Effector memory CD8-positive, alpha-beta T cell (primary cell): Measurements from ENCODE around the gene ZNF800.
"Not testable (repeated sequence)": the region's sequence is repeated elsewhere in the genome, so short reads cannot be mapped to it uniquely, and the experiment has no call there.

Experiments used
- ATAC-seq: fragments of 150-1000 bp; cut with Tn5 transposase; replicated peaks from 2 replicates; pipeline ENCODE4 v1.10.0; 2021; ENCODE audit warnings: mild to moderate bottlenecking, moderate library complexity
- DNase-seq, 3 experiments: peaks; one replicate each; pipeline ENCODE4 v3.0.0; 2021
- H3K27ac Mint-ChIP-seq, 2 donors: one replicate each; pipeline ENCODE4 v1.8.0; 2022; ENCODE audit warnings: mild to moderate bottlenecking in 2 of 2, mixed read lengths in 2 of 2, moderate library complexity in 2 of 2
- H3K27me3 Mint-ChIP-seq, 2 donors: one replicate each; pipeline ENCODE4 v1.8.0; 2022; ENCODE audit warnings: mixed read lengths in 2 of 2
- H3K36me3 Mint-ChIP-seq: one replicate; pipeline ENCODE4 v1.8.0; 2022; ENCODE audit warnings: mild to moderate bottlenecking, moderate library complexity, mixed read lengths; ENCODE audit not compliant: insufficient read depth
- H3K4me1 Mint-ChIP-seq, 2 donors: one replicate each; pipeline ENCODE4 v1.8.0; 2022; ENCODE audit warnings: low read depth in 2 of 2, mixed read lengths in 2 of 2
- H3K4me3 Mint-ChIP-seq, 2 donors: one replicate each; pipeline ENCODE4 v1.8.0; 2022; ENCODE audit warnings: mild to moderate bottlenecking in 2 of 2, mixed read lengths in 2 of 2, moderate library complexity in 2 of 2
- H3K9me3 Mint-ChIP-seq, 2 donors: one replicate each; pipeline ENCODE4 v1.8.0; 2022; ENCODE audit warnings: mixed read lengths in 2 of 2
- total RNA-seq, 9 experiments: gene quantifications; one replicate each; lab custom pipeline; 2026; lab: John Stamatoyannopoulos, UW

Gene ZNF800, protein sequence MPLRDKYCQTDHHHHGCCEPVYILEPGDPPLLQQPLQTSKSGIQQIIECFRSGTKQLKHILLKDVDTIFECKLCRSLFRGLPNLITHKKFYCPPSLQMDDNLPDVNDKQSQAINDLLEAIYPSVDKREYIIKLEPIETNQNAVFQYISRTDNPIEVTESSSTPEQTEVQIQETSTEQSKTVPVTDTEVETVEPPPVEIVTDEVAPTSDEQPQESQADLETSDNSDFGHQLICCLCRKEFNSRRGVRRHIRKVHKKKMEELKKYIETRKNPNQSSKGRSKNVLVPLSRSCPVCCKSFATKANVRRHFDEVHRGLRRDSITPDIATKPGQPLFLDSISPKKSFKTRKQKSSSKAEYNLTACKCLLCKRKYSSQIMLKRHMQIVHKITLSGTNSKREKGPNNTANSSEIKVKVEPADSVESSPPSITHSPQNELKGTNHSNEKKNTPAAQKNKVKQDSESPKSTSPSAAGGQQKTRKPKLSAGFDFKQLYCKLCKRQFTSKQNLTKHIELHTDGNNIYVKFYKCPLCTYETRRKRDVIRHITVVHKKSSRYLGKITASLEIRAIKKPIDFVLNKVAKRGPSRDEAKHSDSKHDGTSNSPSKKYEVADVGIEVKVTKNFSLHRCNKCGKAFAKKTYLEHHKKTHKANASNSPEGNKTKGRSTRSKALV
- 77.0 to 123 (median 98.6) reads per million in 9 experiments for total RNA-seq

DNA sequence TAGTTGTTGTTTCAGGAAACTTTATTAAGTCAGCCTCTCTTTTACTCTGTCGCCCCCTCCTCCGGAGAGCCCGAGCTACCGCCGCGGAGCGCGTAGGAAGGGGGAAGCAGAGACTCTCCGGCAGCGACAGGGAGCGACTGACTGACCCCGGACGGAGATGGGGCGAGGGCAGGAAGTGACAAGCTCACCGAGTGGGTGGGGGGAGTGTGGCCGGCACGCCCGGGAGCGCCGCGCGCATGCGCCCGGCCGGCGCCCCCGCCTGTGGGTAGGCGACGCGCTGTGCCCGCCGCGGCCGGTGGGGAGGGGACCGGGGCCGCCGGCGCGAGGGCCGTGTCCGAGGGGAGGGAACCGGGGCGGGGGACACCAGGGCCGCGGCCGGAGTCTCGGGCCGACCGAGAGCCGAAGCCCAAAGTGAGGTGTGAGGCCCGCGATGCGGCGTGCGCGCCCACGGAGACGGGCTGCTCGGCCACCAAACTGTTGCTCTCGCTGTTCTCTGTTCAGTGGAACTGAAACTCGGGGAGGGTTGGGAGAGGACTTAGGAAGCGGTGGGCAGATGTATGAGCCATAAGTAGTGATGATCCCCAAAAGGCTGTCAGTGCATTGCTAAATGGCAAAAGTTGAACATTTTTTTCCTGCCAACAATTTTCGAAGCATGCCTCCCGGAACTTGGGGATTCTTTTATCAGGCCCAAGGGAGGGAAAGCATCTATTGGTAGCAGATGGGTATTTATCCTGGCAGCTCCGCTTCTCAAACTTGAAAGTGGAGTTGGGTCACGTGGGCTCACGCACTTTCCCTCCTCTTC is at the start of gene ZNF800:
TSS of gene ZNF800 (minus strand) at position 143 of the 802 bp plus-strand sequence. CDS start 1,151 bp downstream, outside the sequence.
- Mint-ChIP-seq H3K4me1 (peaks cover 26 to 39% of the 10 kb centered on the region in 2 donors), H3K27me3 (no peaks in the 10 kb centered on the region), H3K36me3 (peaks cover 55% of the 10 kb centered on the region), H3K4me3 (peak within 1 kb of the TSS; percentile 96 to 98), H3K9me3 (no peaks in the 10 kb centered on the region), H3K27ac (peak within 1 kb of the TSS; percentile 96 to 100)
- DNase-seq: peak; percentile 78 to 80 (median 79)
- peak; percentile 78 for ATAC-seq

DNA sequence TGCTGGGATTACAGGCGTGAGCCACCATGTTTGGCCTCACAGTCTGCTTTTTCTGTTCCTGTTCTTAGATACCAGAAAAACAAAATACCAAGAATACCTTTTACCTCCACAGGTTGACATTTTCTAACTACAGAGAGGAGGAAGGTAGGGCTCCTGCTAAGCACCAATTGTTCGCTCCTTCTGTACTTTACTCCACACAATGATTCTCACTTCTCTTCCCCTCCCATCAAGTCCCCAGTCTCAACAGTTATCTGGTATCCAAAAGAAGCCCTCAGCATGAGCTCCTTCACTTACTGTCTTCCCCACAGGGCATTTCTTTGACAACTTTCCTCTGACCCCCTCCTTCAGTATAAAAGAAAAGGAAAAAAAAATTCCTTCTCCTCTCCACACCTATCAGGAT is 47.7 kb upstream of the ZNF800 start:
- DNase-seq (no peak), ATAC-seq (no peak)
- Mint-ChIP-seq H3K27ac (no peak overlapping the region), H3K4me1 (no peaks in the 10 kb centered on the region), H3K36me3 (no peaks in the 10 kb centered on the region), H3K4me3 (no peak overlapping the region), H3K27me3 (peaks cover 20 to 25% of the 10 kb centered on the region in 2 donors), H3K9me3 (no peaks in the 10 kb centered on the region)

DNA sequence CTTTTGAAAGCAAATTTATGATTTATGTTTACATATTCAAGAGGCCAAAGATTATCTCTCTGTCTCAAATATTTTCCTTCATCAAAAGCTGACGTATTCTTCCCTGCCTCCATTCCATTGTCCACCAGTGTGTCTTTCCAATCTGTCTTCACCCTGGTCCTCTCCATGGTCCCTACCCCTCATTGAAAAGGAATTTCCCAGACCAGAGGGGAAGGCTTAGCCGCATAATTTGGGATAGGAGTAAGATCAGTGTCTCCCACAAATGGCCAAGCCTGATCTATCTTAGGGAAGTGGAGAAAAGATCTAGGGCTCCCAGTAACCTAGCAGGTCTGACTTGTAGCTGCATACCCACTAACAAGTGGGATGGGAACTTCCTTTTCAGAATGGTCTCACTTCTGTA is 46.3 kb upstream of the ZNF800 start:
- Mint-ChIP-seq H3K27ac (no peak overlapping the region), H3K27me3 (peaks cover 20 to 21% of the 10 kb centered on the region in 2 donors), H3K4me3 (no peak overlapping the region), H3K36me3 (peaks cover 2% of the 10 kb centered on the region), H3K9me3 (no peaks in the 10 kb centered on the region), H3K4me1 (no peaks in the 10 kb centered on the region)
- DNase-seq: no peak
- ATAC-seq: no peak

DNA sequence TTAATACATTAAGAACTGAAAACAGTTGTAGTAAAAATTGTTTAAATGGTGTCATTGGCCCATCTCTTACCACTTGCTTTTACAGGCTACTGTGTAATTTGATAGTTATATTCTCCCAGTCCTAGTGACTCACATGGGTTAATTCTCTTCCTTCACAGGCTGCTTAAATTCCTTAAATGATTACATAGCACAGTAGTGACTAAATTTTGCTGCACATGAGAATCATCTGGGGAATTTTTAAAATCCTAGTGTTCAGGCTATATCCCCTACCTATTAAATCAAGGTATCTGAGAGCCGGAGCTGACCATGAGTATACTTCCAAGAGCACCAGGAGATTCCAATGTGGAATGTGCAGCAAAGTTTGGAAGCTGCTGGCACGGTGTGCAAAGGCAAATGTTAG is 45.3 kb upstream of the ZNF800 start:
- Mint-ChIP-seq H3K36me3 (peaks cover 2% of the 10 kb centered on the region), H3K9me3 (no peaks in the 10 kb centered on the region)

DNA sequence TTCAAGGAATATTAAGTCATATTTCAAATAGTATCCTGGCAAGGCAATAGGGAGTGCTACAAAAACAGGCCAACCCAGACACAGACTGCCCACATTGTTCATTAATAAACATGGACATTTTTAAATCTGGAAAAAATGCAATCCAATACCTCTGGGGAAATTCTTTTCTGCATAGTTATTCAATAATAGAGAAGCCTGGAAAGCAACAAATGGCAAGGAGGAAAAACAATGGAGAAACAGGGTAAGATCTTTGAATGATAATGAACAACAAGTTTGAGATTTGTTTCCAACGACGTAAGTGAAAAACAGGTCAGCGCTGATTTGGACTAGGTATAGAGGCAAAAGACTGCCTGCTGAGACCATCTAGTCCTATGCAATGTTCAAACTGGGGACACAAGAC is 44.7 kb upstream of the ZNF800 start:
- no peaks in the 10 kb centered on the region for H3K4me1 Mint-ChIP-seq
- no peak overlapping the region for H3K27ac Mint-ChIP-seq
- H3K27me3 Mint-ChIP-seq: peaks cover 12 to 20% of the 10 kb centered on the region in 2 donors
- H3K36me3 Mint-ChIP-seq: peaks cover 2% of the 10 kb centered on the region
- DNase-seq: no peak
- no peak for ATAC-seq
- H3K9me3 Mint-ChIP-seq: no peaks in the 10 kb centered on the region
- H3K4me3 Mint-ChIP-seq: no peak overlapping the region

More for the DNA sequence above, 45.3 kb upstream of the ZNF800 start:
- Mint-ChIP-seq H3K27me3 (peaks cover 18 to 20% of the 10 kb centered on the region in 2 donors), H3K27ac (no peak overlapping the region), H3K4me1 (no peaks in the 10 kb centered on the region), H3K4me3 (no peak overlapping the region)
- no peak for ATAC-seq
- no peak for DNase-seq

DNA sequence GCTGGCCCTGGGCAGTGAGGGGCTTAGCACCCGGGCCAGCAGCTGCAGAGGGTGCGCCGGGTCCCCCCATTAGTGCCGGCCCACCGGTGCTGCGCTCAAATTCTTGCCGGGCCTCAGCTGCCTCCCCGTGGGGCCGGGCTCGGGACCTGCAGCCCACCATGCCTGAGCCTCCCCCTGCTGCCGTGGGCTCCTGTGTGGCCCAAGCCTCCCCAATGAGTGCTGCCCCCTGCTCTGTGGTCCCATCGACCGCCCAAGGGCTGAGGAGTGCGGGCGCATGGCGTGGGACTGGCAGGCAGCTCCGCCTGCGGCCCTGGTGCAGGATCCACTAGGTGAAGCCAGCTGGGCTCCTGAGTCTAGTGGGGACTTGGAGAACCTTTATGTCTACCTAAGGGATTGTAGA is 36.8 kb upstream of the ZNF800 start:
- H3K9me3 Mint-ChIP-seq, H3K4me1 Mint-ChIP-seq, H3K36me3 Mint-ChIP-seq, H3K27ac Mint-ChIP-seq, H3K4me3 Mint-ChIP-seq, DNase-seq, ATAC-seq: not testable (repeated sequence)
- H3K27me3 Mint-ChIP-seq: peaks cover 8 to 38% of the 10 kb centered on the region in 2 donors

DNA sequence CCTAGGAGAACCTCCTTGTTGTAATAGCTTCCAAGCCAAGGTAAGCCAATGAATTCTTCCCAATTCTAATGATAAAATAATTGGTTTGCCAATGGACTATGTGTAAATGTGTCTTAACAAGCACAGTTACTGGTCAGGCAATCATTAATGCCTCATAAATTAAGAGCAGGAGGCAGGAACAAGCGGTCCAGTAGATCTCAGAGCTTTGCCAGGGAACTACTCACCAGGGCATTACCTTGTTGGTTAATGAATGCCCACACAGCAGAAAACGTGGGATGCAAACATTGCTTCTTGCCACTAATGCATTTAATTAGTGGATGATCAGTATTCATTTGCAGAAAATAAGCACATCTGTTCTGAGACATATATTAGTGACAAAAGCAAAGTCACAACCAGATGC is 26.7 kb upstream of the ZNF800 start:
- H3K4me1 Mint-ChIP-seq: peaks cover 6 to 10% of the 10 kb centered on the region in 2 donors
- H3K27me3 Mint-ChIP-seq: peaks cover 0 to 4% of the 10 kb centered on the region in 2 donors
- no peak overlapping the region for H3K27ac Mint-ChIP-seq
- no peak overlapping the region for H3K4me3 Mint-ChIP-seq
- DNase-seq: no peak
- peaks cover 4 to 12% of the 10 kb centered on the region in 2 donors for H3K9me3 Mint-ChIP-seq
- ATAC-seq: no peak
- H3K36me3 Mint-ChIP-seq: no peaks in the 10 kb centered on the region

DNA sequence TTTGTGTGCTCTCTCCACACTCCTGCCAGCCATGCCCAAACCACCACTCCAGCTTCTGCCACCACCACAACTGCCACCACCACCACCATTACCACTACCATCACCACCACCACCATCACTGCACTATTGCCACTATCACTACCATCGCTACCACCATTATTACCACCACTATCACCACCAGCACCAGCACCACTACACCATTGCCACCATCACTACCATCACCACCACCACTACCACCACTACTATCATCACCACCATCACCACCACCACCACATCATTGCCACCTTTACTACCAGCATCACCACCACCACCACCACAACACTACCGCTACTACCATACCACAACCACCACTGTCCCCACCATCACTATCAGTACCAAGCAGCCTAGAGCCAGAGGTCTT is 26.0 kb upstream of the ZNF800 start:
- H3K4me3 Mint-ChIP-seq: no peak overlapping the region
- peaks cover 13 to 17% of the 10 kb centered on the region in 2 donors for H3K4me1 Mint-ChIP-seq
- H3K36me3 Mint-ChIP-seq: peaks cover 2% of the 10 kb centered on the region
- DNase-seq: no peak
- no peak for ATAC-seq
- peaks cover 4 to 17% of the 10 kb centered on the region in 2 donors for H3K9me3 Mint-ChIP-seq
- H3K27ac Mint-ChIP-seq: peak overlapping the region; percentile 5 to 11
- H3K27me3 Mint-ChIP-seq: no peaks in the 10 kb centered on the region

DNA sequence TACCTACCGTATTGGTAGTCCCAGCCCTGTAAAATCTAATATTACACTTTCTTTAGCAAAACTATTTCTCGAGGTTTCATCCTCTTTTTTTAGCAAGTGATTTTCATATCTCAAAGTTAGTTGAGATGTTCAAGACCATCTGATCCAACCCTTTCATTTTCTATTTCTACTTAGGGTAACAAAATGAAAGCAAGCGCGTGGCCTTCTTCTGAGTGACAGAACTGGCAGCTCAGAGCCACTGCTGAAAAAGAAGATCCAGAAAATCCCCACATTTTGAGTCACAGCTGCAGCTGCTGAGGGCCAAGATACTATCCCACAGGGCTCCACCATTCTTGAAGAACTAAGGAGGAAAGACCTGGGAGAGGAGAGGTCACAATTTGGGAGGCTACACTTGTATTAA is 24.8 kb upstream of the ZNF800 start:
- Mint-ChIP-seq H3K36me3 (peaks cover 2% of the 10 kb centered on the region), H3K27ac (no peak overlapping the region), H3K4me3 (peak overlapping the region in 1 of 2 donors; percentile 13), H3K27me3 (no peaks in the 10 kb centered on the region), H3K9me3 (peaks cover 4 to 17% of the 10 kb centered on the region in 2 donors), H3K4me1 (peaks cover 15 to 19% of the 10 kb centered on the region in 2 donors)
- ATAC-seq (no peak), DNase-seq (no peak)

DNA sequence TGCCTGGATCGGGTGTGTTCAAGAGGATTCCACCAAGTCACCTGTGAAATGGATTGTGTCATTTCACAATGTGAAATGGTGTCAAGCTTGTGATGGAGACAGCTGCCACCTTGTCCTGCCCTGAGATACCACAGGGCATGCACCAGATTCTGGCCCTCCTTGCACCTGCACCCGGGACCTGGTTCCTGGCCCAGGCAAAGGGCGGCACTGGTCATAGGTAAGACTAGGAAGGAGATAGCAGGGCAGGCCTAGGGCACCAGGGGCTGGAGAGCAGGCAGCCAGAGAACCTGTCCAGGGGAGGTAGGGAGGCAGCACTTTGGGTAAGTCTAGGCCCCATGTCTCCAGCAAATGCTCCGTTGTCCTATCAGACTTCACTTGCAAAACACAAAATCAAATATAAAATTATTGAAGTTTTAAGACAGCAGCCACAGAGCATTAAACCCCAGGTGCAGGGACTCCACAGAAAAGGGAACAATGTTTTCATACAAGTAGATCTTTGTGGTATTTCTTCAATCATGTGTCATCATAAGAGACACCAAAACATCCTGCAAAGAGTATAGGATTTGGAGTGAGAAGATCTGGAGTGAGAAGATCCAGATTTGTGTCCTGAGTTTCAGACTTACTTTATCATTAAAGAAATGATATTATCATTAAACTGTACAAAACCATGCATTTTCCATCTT is 22.7 kb upstream of the ZNF800 start:
- no peak for DNase-seq
- H3K4me1 Mint-ChIP-seq: peaks cover 15 to 19% of the 10 kb centered on the region in 2 donors
- H3K9me3 Mint-ChIP-seq: peaks cover 4 to 17% of the 10 kb centered on the region in 2 donors
- H3K36me3 Mint-ChIP-seq: peaks cover 2% of the 10 kb centered on the region
- no peaks in the 10 kb centered on the region for H3K27me3 Mint-ChIP-seq
- H3K27ac Mint-ChIP-seq: peak overlapping the region; percentile 89 to 95
- ATAC-seq: no peak
- H3K4me3 Mint-ChIP-seq: no peak overlapping the region

DNA sequence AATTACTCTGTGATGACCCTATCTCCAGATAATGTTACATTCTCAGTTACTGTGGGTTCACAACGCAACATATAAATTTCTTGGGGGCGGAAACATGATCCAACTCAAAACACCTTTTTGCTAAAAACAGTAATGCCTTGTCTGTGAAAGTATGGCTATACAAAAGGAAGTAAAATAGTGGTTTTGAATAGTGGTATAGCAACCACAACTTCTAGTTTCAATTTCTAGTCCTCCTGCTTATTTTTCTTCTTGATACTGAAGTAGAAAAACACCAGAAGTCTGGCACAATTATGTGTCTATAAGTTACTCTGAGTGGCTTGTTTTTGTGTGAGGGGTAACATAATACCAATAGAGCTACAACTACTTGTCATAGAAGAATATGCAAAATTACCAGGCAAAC is 21.5 kb upstream of the ZNF800 start:
- no peak for DNase-seq
- peaks cover 15 to 19% of the 10 kb centered on the region in 2 donors for H3K4me1 Mint-ChIP-seq
- peak; percentile 90 for ATAC-seq
- H3K27me3 Mint-ChIP-seq: no peaks in the 10 kb centered on the region
- H3K36me3 Mint-ChIP-seq: peaks cover 2% of the 10 kb centered on the region
- peaks cover 4 to 17% of the 10 kb centered on the region in 2 donors for H3K9me3 Mint-ChIP-seq
- peak overlapping the region; percentile 89 to 95 for H3K27ac Mint-ChIP-seq
- H3K4me3 Mint-ChIP-seq: peak overlapping the region; percentile 69 to 71

DNA sequence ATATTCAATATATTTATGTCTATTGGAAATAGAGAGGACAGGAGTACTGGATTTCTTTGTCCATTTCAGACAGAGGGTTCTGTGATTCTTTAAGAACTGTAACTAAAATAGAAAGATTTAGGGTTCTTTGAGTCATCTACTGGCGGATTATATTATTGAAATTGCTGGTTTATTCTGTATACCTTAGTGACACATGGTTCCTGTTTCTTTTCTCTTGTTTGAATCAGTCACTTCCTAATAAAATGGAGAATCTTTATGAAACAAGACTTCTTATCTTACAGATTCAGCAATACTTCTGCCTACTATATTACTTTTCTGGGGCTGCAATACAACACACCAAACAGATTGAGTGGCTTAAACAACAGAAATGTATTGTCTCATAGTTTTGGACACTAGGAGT is 20.8 kb upstream of the ZNF800 start:
- DNase-seq (no peak), ATAC-seq (no peak)
- H3K27me3 Mint-ChIP-seq: no peaks in the 10 kb centered on the region
- H3K9me3 Mint-ChIP-seq: peaks cover under 1 to 12% of the 10 kb centered on the region in 2 donors
- H3K27ac Mint-ChIP-seq: peak overlapping the region; percentile 89 to 95
- H3K4me1 Mint-ChIP-seq: peaks cover 15 to 19% of the 10 kb centered on the region in 2 donors
- peaks cover 2% of the 10 kb centered on the region for H3K36me3 Mint-ChIP-seq
- H3K4me3 Mint-ChIP-seq: peak overlapping the region; percentile 69 to 71

DNA sequence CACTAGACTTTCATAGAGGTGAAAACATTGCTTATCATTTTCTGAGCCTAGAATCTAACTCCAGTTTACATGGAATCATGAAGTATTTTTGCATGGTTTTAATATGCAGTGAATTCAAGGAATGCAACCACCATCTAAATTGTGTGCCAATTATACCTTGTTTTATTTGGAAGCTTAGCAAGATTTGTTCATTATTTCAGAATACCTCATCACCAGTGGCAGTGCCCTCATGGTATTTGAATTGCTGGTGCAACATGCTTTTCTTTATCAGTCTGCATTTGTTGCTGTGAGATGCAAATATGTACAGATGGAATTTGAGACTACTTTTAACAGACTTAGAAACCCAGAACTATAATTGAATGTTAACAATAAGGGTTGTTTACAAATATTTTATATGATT is 18.7 kb upstream of the ZNF800 start:
- Mint-ChIP-seq H3K27ac (no peak overlapping the region), H3K4me1 (peaks cover 15 to 19% of the 10 kb centered on the region in 2 donors), H3K9me3 (peaks cover 0 to 10% of the 10 kb centered on the region in 2 donors), H3K4me3 (no peak overlapping the region), H3K27me3 (peaks cover 0 to 5% of the 10 kb centered on the region in 2 donors), H3K36me3 (peaks cover 2% of the 10 kb centered on the region)
- DNase-seq (no peak), ATAC-seq (no peak)
